ENCODE data around the gene NAA38. TPM values are rescaled to one million over a fixed set of nuclear protein-coding genes. Genes with fewer than 3 reads are reported as not detected.

NAA38 gene
- total RNA-seq, 1 donor from 2014 or later: 108 TPM

- no peak overlapping the region for H3K4me3 ChIP-seq (ENCODE audit: low read depth, low read length)
- no peak for DNase-seq (ENCODE audit: low read depth)
- TF ChIP-seq, protein P1, sequence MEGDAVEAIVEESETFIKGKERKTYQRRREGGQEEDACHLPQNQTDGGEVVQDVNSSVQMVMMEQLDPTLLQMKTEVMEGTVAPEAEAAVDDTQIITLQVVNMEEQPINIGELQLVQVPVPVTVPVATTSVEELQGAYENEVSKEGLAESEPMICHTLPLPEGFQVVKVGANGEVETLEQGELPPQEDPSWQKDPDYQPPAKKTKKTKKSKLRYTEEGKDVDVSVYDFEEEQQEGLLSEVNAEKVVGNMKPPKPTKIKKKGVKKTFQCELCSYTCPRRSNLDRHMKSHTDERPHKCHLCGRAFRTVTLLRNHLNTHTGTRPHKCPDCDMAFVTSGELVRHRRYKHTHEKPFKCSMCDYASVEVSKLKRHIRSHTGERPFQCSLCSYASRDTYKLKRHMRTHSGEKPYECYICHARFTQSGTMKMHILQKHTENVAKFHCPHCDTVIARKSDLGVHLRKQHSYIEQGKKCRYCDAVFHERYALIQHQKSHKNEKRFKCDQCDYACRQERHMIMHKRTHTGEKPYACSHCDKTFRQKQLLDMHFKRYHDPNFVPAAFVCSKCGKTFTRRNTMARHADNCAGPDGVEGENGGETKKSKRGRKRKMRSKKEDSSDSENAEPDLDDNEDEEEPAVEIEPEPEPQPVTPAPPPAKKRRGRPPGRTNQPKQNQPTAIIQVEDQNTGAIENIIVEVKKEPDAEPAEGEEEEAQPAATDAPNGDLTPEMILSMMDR (conservative IDR thresholded peaks at IDR 0.05; ENCODE audit: low read depth, low read length): no peak
Measured at GRCh38 chr17:7850701-7851437, 6.5 kb downstream of the NAA38 start.

GRCh38 chr17:7849751-7850504 is 7.4 kb downstream of the NAA38 start:
- no peak overlapping the region for H3K4me3 ChIP-seq (ENCODE audit: low read depth, low read length)
- DNase-seq (ENCODE audit: low read depth): no peak
- TF ChIP-seq, protein P1 (conservative IDR thresholded peaks at IDR 0.05; ENCODE audit: low read depth, low read length): no peak

DNA sequence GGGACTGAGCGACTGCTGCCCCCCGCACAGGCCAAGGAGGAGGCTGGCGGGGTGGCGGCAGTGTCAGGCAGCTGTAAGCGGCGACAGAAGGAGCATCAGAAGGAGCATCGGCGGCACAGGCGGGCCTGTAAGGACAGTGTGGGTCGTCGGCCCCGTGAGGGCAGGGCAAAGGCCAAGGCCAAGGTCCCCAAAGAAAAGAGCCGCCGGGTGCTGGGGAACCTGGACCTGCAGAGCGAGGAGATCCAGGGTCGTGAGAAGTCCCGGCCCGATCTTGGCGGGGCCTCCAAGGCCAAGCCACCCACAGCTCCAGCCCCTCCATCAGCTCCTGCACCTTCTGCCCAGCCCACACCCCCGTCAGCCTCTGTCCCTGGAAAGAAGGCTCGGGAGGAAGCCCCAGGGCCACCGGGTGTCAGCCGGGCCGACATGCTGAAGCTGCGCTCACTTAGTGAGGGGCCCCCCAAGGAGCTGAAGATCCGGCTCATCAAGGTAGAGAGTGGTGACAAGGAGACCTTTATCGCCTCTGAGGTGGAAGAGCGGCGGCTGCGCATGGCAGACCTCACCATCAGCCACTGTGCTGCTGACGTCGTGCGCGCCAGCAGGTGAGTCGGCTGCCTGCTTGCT is 8.1 kb downstream of the NAA38 start:
- no peak overlapping the region for H3K4me3 ChIP-seq (ENCODE audit: low read depth, low read length)
- TF ChIP-seq, protein P1 (conservative IDR thresholded peaks at IDR 0.05; ENCODE audit: low read depth, low read length): no peak
- no peak for DNase-seq (ENCODE audit: low read depth)

- H3K4me3 ChIP-seq (ENCODE audit: low read depth, low read length): no peak overlapping the region
- TF ChIP-seq, protein P1 (conservative IDR thresholded peaks at IDR 0.05; ENCODE audit: low read depth, low read length): no peak
- DNase-seq (ENCODE audit: low read depth): no peak
Measured at GRCh38 chr17:7848739-7849129, 8.6 kb downstream of the NAA38 start.

DNA sequence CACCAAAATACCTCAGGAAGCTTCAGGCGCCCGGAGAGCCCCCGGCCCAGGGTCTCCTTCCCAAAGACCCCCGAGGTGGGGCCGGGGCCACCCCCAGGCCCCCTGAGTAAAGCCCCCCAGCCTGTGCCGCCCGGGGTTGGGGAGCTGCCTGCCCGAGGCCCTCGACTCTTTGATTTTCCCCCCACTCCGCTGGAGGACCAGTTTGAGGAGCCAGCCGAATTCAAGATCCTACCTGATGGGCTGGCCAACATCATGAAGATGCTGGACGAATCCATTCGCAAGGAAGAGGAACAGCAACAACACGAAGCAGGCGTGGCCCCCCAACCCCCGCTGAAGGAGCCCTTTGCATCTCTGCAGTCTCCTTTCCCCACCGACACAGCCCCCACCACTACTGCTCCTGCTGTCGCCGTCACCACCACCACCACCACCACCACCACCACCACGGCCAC is 9.2 kb downstream of the NAA38 start:
- H3K4me3 ChIP-seq (ENCODE audit: low read depth, low read length): no peak overlapping the region
- no peak for DNase-seq (ENCODE audit: low read depth)
- TF ChIP-seq, protein P1 (conservative IDR thresholded peaks at IDR 0.05; ENCODE audit: low read depth, low read length): no peak

GRCh38 chr17:7846765-7847661 is 10.3 kb downstream of the NAA38 start:
- TF ChIP-seq, protein P1 (conservative IDR thresholded peaks at IDR 0.05; ENCODE audit: low read depth, low read length): no peak
- no peak for DNase-seq (ENCODE audit: low read depth)
- H3K4me3 ChIP-seq (ENCODE audit: low read depth, low read length): no peak overlapping the region

All from epithelial cell of proximal tubule (primary cell).